Erythroblast (primary cell): Measurements from ENCODE around the gene GPR35.

Source experiments
- GATA1 ChIP-seq: IDR thresholded peaks from 2 replicates; pipeline ENCODE4 v1.6.1; 2011; ENCODE audit warnings: low read depth, mild to moderate bottlenecking, control low read depth, low read length, moderate library complexity
- POLR2A ChIP-seq: IDR thresholded peaks from 2 replicates; pipeline ENCODE4 v1.6.1; 2011; ENCODE audit warnings: mild to moderate bottlenecking, low read length

DNA sequence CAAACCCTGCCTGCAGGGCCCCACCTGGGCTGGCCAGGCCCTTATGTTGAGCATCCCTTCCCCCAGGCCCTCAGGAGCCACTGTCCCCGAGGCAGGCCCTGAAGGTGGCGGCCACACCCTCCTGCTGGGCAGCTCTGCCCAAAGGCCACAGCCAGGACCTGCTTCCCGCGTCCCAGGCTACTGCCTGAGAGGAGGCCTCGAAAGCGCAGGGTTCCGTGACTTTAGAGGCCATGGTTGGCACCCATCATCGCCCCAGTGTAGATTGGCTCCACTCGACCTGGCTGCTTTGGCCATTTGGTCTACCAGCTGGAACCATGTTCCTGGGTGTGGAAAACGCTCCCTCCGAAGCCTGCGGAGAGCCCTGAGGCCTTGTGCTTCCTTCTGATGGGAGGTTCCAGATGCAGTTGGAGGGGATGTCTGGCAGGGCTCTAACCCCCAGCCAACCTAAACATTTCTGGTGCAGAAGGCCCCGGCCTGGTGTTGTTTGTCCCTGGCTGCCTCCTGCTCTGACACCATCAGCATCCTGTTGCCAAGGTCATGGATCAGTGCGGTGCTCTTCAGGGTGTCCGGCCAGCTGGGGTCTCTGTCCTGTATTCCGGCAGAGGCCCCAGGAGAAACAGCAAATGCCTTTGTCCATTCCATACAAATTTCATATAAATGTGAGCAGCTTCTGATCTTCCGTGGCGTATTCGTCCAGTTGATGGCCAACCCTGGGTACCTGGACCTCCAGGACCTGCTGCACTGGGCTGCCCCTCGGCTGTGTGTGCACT lies 24.0 kb upstream of the GPR35 start:
- no peak for TF ChIP-seq POLR2A
- no peak for TF ChIP-seq GATA1
